ENCODE results near the gene F7. TPM values are rescaled to one million over a fixed set of nuclear protein-coding genes. Genes with fewer than 3 reads are reported as not detected.

Gene F7
- total RNA-seq, 1 donor from 2014 or later = 3.0 TPM

DNA sequence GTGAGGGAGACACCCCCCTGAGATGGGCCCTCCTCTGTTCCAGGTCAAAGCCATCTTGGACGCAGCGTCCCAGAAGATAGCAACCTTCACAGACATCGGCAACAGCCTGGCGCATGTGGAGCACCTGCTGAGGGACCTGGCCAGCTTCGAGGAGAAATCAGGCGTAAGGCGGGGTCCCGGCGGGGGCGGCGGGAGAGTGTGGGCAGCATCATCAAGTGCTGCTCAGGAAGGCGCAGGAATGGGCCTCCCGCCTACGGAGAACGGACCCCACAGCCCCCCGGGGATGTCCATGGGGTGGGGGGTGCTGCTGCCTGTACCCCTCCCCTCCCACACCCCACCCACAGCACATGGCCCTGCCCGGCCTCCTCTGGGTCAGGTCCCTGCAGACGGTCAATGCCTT lies 31.2 kb upstream of the F7 start:
- no peaks in the 10 kb centered on the region for H3K9me3 Mint-ChIP-seq
- no peaks in the 10 kb centered on the region for H3K4me1 Mint-ChIP-seq (ENCODE audit: unreplicated experiment)
- TF ChIP-seq CTCF (conservative IDR thresholded peaks at IDR 0.05) = no peak
- H3K4me3 Mint-ChIP-seq = no peak overlapping the region
- DNase-seq (ENCODE audit: extremely low spot score, unreplicated experiment) = no peak
- H3K27me3 Mint-ChIP-seq = no peaks in the 10 kb centered on the region
- no peak overlapping the region for H3K27ac Mint-ChIP-seq
- peaks cover 6% of the 10 kb centered on the region for H3K36me3 Mint-ChIP-seq

GRCh38 chr13:113074876-113075275 lies 30.7 kb upstream of the F7 start:
- no peak for DNase-seq (ENCODE audit: extremely low spot score, unreplicated experiment)
- TF ChIP-seq CTCF (conservative IDR thresholded peaks at IDR 0.05) = no peak
- H3K4me1 Mint-ChIP-seq (ENCODE audit: unreplicated experiment) = no peaks in the 10 kb centered on the region
- no peak overlapping the region for H3K4me3 Mint-ChIP-seq
- no peak overlapping the region for H3K27ac Mint-ChIP-seq
- no peaks in the 10 kb centered on the region for H3K27me3 Mint-ChIP-seq
- H3K9me3 Mint-ChIP-seq = no peaks in the 10 kb centered on the region
- H3K36me3 Mint-ChIP-seq = peaks cover 7% of the 10 kb centered on the region

- TF ChIP-seq CTCF (conservative IDR thresholded peaks at IDR 0.05) = no peak
- H3K27me3 Mint-ChIP-seq = no peaks in the 10 kb centered on the region
- H3K9me3 Mint-ChIP-seq = no peaks in the 10 kb centered on the region
- no peak for DNase-seq (ENCODE audit: extremely low spot score, unreplicated experiment)
- H3K27ac Mint-ChIP-seq = no peak overlapping the region
- H3K4me1 Mint-ChIP-seq (ENCODE audit: unreplicated experiment) = no peaks in the 10 kb centered on the region
- peaks cover 7% of the 10 kb centered on the region for H3K36me3 Mint-ChIP-seq
- H3K4me3 Mint-ChIP-seq = no peak overlapping the region
Observed at GRCh38 chr13:113075711-113076110, 29.9 kb upstream of the F7 start.

GRCh38 chr13:113076681-113077401 lies 28.8 kb upstream of the F7 start:
- no peaks in the 10 kb centered on the region for H3K4me1 Mint-ChIP-seq (ENCODE audit: unreplicated experiment)
- no peak overlapping the region for H3K27ac Mint-ChIP-seq
- TF ChIP-seq CTCF (conservative IDR thresholded peaks at IDR 0.05) = no peak
- no peaks in the 10 kb centered on the region for H3K9me3 Mint-ChIP-seq
- DNase-seq (ENCODE audit: extremely low spot score, unreplicated experiment) = no peak
- peaks cover 3% of the 10 kb centered on the region for H3K36me3 Mint-ChIP-seq
- no peaks in the 10 kb centered on the region for H3K27me3 Mint-ChIP-seq
- H3K4me3 Mint-ChIP-seq = no peak overlapping the region

GRCh38 chr13:113077566-113077952 lies 28.0 kb upstream of the F7 start:
- Mint-ChIP-seq H3K27me3 (no peaks in the 10 kb centered on the region), H3K27ac (no peak overlapping the region), H3K36me3 (peaks cover 3% of the 10 kb centered on the region), H3K4me1 (ENCODE audit: unreplicated experiment) (no peaks in the 10 kb centered on the region), H3K9me3 (no peaks in the 10 kb centered on the region), H3K4me3 (no peak overlapping the region)
- DNase-seq (ENCODE audit: extremely low spot score, unreplicated experiment) = no peak
- TF ChIP-seq CTCF (conservative IDR thresholded peaks at IDR 0.05) = no peak

Data from type B pancreatic cell (in vitro differentiated cells).